Hematopoietic multipotent progenitor cell treated with erythropoietin and hydrocortisone succinate and interleukin-3 and kit ligand, for 6 days (in vitro differentiated cells): Measurements from ENCODE around the gene MAS1.

ENCODE experiments used
- DNase-seq: peaks from one replicate; pipeline ENCODE4 v3.0.0-alpha.2; 2015

The MAS1 gene

GRCh38 chr6:159880412-159880975, 10.3 kb upstream of the MAS1 start:
- no peak for DNase-seq

DNA sequence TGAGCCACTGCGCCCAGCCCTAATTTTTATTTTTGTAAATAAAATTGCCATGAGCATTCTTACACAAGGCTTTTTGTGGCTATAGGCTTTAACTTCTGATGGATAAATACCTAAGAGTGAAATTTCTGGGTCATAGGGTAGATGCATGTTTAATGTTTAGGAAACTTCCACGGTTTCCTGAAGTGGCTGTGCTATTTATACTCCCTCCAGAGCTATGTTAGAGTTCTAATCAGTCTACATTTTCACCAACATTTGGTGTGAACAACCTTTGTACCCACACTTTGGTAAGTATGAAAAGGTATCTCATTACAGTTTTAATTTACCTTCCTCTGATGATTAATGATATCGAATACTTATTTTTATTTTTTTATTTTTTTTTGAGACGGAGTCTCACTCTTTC, 6.1 kb upstream of the MAS1 start:
- DNase-seq = no peak

DNA sequence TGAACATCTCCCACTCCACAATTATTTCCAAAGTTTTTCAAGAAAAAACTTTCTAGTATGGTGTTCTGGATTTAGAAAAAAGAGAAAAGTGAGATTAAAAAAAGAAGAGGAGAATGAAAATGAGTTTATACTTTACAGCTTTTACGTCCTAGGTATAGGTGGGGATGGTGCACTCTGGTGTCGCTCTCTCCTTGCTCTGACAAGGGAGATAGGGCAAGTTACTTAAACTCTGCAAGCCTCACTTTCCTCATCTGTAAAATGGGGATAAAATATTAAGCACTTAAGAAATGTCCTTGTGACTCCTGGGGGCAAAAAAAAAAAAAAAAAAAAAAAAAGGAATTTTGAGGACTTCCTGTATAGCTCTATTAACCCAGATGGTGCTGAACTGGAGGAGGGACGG, 4.5 kb upstream of the MAS1 start:
- no peak for DNase-seq

DNA sequence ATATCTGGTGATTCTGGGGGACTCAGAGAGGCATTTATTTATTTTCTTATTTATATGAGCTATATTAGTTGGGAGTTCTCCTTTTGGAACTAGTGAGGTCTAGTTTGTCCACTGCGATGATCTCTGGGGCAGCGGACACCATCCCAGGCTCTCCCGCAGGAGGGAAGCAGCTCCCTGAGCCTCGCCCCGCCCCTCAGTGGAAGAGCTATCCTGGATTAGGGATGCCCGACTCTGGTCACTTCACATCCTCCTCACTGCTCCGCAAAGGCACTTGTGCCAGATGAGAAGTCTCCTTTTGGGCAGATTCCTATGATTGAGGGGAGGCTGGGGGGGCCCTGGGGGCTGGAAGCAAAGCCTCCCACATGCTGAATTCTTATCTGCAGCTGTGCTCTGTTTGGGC, 3.6 kb upstream of the MAS1 start:
- no peak for DNase-seq

GRCh38 chr6:159887761-159888160, 3.0 kb upstream of the MAS1 start:
- DNase-seq = no peak

DNA sequence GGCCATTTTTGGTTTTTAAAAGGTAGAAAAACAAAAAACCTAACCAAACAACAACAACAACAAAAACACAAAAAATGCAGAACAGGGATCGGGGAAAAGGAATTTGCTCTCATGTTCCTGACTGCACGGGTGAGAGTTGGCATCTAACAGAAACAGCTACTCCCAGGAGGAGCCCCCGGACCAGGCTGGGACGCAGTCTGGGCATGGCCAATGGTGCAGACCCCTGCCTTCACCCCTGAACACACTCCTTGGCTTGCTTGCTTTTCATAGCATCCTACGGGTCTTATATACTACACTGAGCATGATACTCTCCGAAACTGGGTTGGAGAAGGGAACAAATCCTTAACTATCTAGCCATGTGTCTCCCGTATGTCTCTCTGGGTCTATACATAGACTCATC, 587 bp upstream of the MAS1 start:
- DNase-seq = no peak

DNA sequence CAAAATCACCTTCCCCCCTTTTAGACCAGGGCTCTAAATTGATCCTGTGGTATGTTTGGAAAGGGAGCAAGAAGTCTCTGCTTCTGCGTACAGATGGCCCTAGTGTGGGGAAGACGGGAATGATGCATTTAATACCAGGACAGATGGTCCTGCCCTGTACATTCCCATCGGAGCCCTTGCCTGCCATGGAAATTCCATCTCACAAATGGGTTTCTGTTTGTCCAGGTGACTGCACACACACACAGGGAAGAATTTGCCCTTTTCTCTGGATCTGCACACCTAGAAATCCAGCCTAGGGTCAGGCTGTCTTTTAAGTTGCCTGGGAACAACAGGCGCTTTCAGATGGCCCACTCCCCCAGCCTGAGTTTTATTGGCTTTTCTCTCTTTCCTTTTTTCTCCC, 1.3 kb downstream of the MAS1 start:
- DNase-seq = no peak

GRCh38 chr6:159893064-159893463, 2.3 kb downstream of the MAS1 start:
- DNase-seq = no peak

- no peak for DNase-seq
Measured at GRCh38 chr6:159894991-159895390, 4.2 kb downstream of the MAS1 start.

- DNase-seq = no peak
Measured at GRCh38 chr6:159897603-159898002, 6.8 kb downstream of the MAS1 start.

DNA sequence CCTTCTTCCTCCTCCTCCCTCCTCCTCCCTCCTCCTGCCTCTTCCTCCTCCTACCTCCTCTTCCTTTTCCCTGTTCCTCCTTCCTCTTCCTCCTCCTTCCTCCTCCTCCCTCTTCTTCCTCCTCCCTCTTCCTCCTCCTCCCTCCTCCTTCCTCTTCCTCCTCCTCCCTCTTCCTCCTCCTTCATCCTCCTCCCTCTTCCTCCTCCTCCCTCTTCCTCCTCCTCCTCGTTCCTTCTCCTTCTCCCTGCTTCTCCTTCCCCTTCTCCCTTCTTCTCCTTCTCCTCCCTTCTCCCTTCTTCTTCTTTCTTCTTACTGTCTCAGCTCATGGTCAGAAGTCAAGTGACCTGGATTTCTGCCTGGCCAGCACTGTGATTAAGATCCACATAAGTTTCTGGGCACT, 7.7 kb downstream of the MAS1 start:
- DNase-seq = no peak

DNA sequence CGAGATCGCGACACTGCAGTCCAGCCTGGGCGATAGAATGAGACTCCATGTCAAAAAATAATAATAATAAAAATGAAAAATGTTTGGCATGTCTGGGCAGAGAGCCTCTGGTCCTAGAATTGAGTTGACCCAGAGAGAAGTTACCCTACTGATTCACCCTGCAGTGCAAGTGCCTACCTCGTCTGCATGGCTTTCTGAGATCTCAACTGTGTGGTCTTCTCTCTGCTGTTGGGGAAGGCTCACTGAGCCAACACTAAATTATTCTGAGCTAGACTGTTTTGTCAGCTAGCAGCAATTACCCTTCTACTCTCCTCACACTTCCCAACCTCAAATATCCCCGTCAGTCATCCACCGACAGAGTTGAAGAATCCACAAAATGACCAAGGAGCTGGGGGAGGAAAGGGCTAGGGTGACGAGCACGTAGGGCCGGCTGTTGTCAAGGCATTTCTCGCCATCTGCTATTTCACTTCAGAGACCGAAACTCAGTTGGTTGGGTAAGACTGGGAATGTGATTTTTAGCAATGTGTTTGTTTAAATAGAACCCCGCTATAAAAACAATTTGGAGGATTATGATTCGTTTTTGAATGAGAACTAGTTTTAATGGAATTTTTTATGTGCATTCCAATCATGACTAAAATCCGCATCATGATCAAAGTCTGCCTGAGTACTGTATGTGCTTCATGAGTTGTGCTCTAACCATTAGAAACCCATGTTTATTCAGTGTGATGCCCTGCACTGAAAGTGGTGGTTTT, 9.4 kb downstream of the MAS1 start:
- no peak for DNase-seq

- DNase-seq = no peak
Measured at GRCh38 chr6:159902620-159903019, 11.8 kb downstream of the MAS1 start.

DNA sequence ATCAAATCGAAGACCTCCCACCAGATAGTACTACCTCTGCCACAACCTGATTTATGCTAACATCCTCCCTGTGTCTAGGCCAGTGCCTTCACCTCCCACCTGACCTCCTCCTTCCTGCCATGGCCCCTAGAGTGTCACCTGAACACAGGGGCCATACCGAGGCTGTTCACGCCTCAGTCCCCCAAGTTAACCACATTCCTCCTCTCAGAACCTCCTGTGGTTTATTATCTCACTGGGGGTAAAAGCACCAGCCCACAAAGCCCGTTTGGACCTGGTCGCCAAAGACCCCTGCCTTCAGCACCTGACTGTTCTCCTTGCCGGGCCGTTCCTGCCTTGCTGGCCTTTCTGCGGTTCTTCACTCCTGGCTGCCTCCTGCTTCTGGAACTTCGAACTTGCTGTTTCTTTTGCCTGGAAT, 13.7 kb downstream of the MAS1 start:
- no peak for DNase-seq

DNA sequence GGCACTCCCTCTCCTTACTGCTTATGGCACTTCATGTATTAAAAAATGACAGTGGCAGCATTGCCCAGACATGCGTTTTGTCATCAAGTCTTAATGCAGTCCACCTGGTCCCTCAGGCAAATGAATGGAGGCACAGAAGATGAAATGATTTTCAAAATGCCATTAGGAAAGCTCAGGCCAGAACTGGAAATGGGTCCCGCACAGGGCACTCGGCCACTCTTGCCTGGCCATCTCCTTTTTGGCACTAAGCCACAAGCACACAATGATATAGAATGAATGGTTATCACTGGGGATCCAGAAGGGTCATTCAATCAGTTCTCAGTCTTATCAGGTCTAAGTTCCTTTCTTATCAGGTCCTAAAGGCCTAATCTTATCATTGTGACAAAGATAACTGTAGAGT, 15.6 kb downstream of the MAS1 start:
- DNase-seq = no peak

- no peak for DNase-seq
Measured at GRCh38 chr6:159908535-159908934, 17.7 kb downstream of the MAS1 start.

GRCh38 chr6:159908979-159909378, 18.2 kb downstream of the MAS1 start:
- DNase-seq = no peak

DNA sequence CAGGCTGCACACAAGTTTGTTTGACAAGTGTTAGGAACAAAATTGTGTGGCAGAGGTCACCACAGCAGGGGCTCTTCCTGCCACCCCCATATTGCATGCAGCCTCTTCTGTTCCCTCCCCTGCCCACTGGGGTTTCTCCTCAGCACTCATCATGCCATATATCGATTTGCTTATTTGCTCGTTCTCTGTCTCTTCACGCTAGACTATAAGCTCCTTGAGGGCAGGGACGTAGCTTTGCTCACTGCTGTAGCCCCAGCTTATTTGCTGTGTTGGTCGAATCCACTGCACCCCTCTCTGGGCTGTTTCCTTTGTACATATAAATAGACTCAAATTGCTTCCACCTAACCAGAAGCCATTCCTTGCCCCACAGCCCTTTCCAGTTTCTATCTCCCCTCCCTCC, 19.6 kb downstream of the MAS1 start:
- no peak for DNase-seq

GRCh38 chr6:159913375-159913774, 22.6 kb downstream of the MAS1 start:
- DNase-seq = no peak

DNA sequence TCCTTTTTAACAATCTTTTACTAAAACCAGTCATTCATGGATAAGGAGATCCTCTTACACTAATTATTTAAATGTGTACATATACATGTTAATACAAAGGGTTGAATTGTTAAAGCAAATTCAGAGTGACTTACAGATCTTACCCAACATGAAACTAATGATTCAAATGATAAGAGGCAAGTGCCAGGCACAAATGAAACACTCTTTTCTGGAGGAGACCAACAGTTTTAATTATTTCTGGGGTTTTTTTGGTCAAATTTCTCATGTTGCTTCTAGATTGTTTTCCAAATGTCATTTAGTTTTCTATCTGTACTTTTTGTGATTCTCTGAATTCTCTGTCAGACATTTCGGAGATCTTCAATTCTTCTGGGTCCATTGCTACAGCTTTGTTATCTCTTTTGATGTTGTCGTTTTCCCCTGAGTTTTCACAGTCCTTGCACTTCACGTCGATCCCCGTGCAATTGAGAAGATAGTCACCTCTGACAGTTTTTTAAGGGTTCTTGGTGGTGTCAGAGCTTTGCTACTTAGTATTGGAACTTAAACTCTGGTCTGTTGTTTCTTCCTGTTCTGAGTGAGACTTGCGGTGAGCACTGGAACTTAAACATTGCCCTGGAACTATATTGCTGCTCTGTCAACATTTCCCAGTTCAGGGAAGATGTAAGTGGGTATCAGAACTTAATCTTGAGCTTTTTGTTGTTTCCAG, 23.2 kb downstream of the MAS1 start:
- DNase-seq = no peak

- DNase-seq = no peak
Measured at GRCh38 chr6:159914565-159914923, 23.8 kb downstream of the MAS1 start.

GRCh38 chr6:159915397-159915796, 24.6 kb downstream of the MAS1 start:
- no peak for DNase-seq

DNA sequence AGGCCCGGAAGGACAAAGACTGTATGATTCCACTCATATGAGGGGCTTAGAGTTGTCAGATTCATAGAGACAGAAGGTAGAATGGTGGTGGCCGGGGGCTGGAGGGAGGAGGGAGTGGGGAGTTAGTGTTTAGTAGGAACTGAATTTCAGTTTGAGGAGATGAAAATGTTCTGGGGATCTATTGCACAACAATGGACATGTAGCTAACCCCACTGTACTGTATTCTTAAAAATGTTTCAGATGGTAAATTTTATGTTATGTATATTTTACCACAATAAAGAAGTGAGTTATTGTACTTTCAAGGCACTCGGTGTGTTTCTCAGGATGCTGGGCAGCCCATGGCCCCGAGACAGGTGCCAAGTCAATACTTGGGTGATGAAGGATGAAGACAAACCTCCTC, 25.4 kb downstream of the MAS1 start:
- no peak for DNase-seq

GRCh38 chr6:159916752-159917151, 26.0 kb downstream of the MAS1 start:
- no peak for DNase-seq
